GM19372 (cell line): ENCODE results near the gene NUP35.

Source experiments
- ATAC-seq: cut with Tn5 transposase; IDR thresholded peaks from one replicate; pipeline ENCODE4 v1.9.1; 2021; ENCODE audit warnings: mild to moderate bottlenecking, low read depth, moderate library complexity; ENCODE audit not compliant: unreplicated experiment

NUP35 gene

GRCh38 chr2:183204397-183204796, 80.2 kb downstream of the NUP35 start:
- ATAC-seq, result no peak

GRCh38 chr2:183207110-183207509, 82.9 kb downstream of the NUP35 start:
- ATAC-seq, result no peak

- ATAC-seq, result no peak
Measured at GRCh38 chr2:183209395-183210028, 85.3 kb downstream of the NUP35 start.
